BLaER1 treated with 17β-estradiol and CSF1 and Interleukin-3, amounts not matched to agents 10 nM and 100 nM (cell line): ENCODE data around the gene GRK6.

Source experiments
- H3K27ac ChIP-seq, 11 experiments: shearing (Covaris generic); formaldehyde crosslinking; 2 replicates each; pipeline ENCODE4 v1.8.1; 2022
- H3K27me3 ChIP-seq, 11 experiments: shearing (Covaris generic); formaldehyde crosslinking; 2 replicates each; pipeline ENCODE4 v1.8.1; 2022
- H3K36me3 ChIP-seq, 11 experiments: shearing (Covaris generic); formaldehyde crosslinking; 2 replicates each; pipeline ENCODE4 v1.8.1; 2022
- H3K4me1 ChIP-seq, 10 experiments: shearing (Covaris generic); formaldehyde crosslinking; 2 replicates each; pipeline ENCODE4 v1.8.1; 2022
- H3K4me2 ChIP-seq, 11 experiments: shearing (Covaris generic); formaldehyde crosslinking; 2 replicates each; pipeline ENCODE4 v1.8.1; 2022
- H3K4me3 ChIP-seq, 10 experiments: shearing (Covaris generic); formaldehyde crosslinking; 2 replicates each; pipeline ENCODE4 v1.8.1; 2022
- H3K9ac ChIP-seq, 11 experiments: shearing (Covaris generic); formaldehyde crosslinking; 2 replicates each; pipeline ENCODE4 v1.8.1; 2022
- H3K9me3 ChIP-seq, 11 experiments: shearing (Covaris generic); formaldehyde crosslinking; replicated peaks in 1 of 11; 2 replicates each; pipeline ENCODE4 v1.8.1; 2022
- H4K20me1 ChIP-seq, 11 experiments: shearing (Covaris generic); formaldehyde crosslinking; 2 replicates each; pipeline ENCODE4 v1.8.1; 2022
- Cebpa-rat ChIP-seq, 11 experiments: shearing (Covaris generic); IDR thresholded peaks; 2 replicates each; pipeline ENCODE4 v1.8.1; 2022

GRK6 gene

GRCh38 chr5:177431317-177432142 is 5.1 kb downstream of the GRK6 start:
- H4K20me1 ChIP-seq, result peaks cover 0 to 44% (median 13%) of the 10 kb centered on the region in 11 experiments; a peak in 11 of 22 replicates
- peak overlapping the region; percentile 95 to 99 (median 98) for H3K4me2 ChIP-seq
- peaks cover 43 to 68% (median 55%) of the 10 kb centered on the region in 11 experiments for H3K36me3 ChIP-seq
- peak overlapping the region in 9 of 10 experiments; percentile 30 to 99 (median 55); a peak in 16 of 20 replicates for H3K4me3 ChIP-seq
- no peaks in the 10 kb centered on the region for H3K27me3 ChIP-seq
- TF ChIP-seq Cebpa-rat (IDR thresholded peaks at IDR 0.05), result no peak
- peak overlapping the region; percentile 56 to 99 (median 99); a peak in 21 of 22 replicates for H3K27ac ChIP-seq
- H3K9ac ChIP-seq, result peak overlapping the region; percentile 62 to 99 (median 99); a peak in 21 of 22 replicates
- H3K9me3 ChIP-seq, result no peaks in the 10 kb centered on the region
- peaks cover 64 to 81% (median 76%) of the 10 kb centered on the region in 10 experiments for H3K4me1 ChIP-seq

- Histone ChIP-seq H3K4me2 (peak overlapping the region; percentile 95 to 99 (median 98)), H3K27ac (peak overlapping the region; percentile 56 to 99 (median 99); a peak in 21 of 22 replicates), H3K4me1 (peaks cover 64 to 79% (median 76%) of the 10 kb centered on the region in 10 experiments), H3K27me3 (no peaks in the 10 kb centered on the region), H3K9ac (peak overlapping the region; percentile 62 to 99 (median 99)), H3K36me3 (peaks cover 51 to 76% (median 62%) of the 10 kb centered on the region in 11 experiments), H4K20me1 (peaks cover 0 to 52% (median 16%) of the 10 kb centered on the region in 11 experiments; a peak in 14 of 22 replicates), H3K4me3 (peak overlapping the region in 9 of 10 experiments; percentile 18 to 99 (median 55); a peak in 16 of 20 replicates), H3K9me3 (no peaks in the 10 kb centered on the region)
- TF ChIP-seq Cebpa-rat (IDR thresholded peaks at IDR 0.05), result no peak
Measured at GRCh38 chr5:177432143-177432838, 5.8 kb downstream of the GRK6 start.

GRCh38 chr5:177432839-177433657 is 6.6 kb downstream of the GRK6 start:
- H4K20me1 ChIP-seq, result peaks cover 0 to 60% (median 19%) of the 10 kb centered on the region in 11 experiments; a peak in 15 of 22 replicates
- peak overlapping the region in 8 of 10 experiments; percentile 30 to 99 (median 56); a peak in 15 of 20 replicates for H3K4me3 ChIP-seq
- H3K27me3 ChIP-seq, result no peaks in the 10 kb centered on the region
- peak overlapping the region; percentile 62 to 99 (median 99) for H3K9ac ChIP-seq
- no peaks in the 10 kb centered on the region for H3K9me3 ChIP-seq
- H3K4me1 ChIP-seq, result peaks cover 64 to 80% (median 69%) of the 10 kb centered on the region in 10 experiments
- peak overlapping the region; percentile 56 to 99 (median 99); a peak in 21 of 22 replicates for H3K27ac ChIP-seq
- peaks cover 58 to 83% (median 70%) of the 10 kb centered on the region in 11 experiments for H3K36me3 ChIP-seq
- TF ChIP-seq Cebpa-rat (IDR thresholded peaks at IDR 0.05), result no peak
- H3K4me2 ChIP-seq, result peak overlapping the region; percentile 95 to 99 (median 98)

GRCh38 chr5:177433658-177434217 is 7.3 kb downstream of the GRK6 start:
- Histone ChIP-seq H3K27ac (peak overlapping the region in 10 of 11 experiments; percentile 59 to 99 (median 99); a peak in 20 of 22 replicates), H4K20me1 (peaks cover 0 to 67% (median 26%) of the 10 kb centered on the region in 11 experiments; a peak in 16 of 22 replicates), H3K27me3 (no peaks in the 10 kb centered on the region), H3K4me2 (peak overlapping the region; percentile 95 to 99 (median 98)), H3K4me3 (no peak overlapping the region; a peak in 1 of 20 replicates), H3K9ac (peak overlapping the region; percentile 34 to 99 (median 87); a peak in 18 of 22 replicates), H3K4me1 (peaks cover 57 to 73% (median 62%) of the 10 kb centered on the region in 10 experiments), H3K36me3 (peaks cover 65 to 90% (median 77%) of the 10 kb centered on the region in 11 experiments), H3K9me3 (no peaks in the 10 kb centered on the region)
- no peak for TF ChIP-seq Cebpa-rat (IDR thresholded peaks at IDR 0.05)

- Histone ChIP-seq H3K9ac (peak overlapping the region; percentile 34 to 99 (median 58); a peak in 18 of 22 replicates), H3K9me3 (no peaks in the 10 kb centered on the region), H3K27ac (peak overlapping the region in 10 of 11 experiments; percentile 53 to 99 (median 64); a peak in 20 of 22 replicates), H3K36me3 (peaks cover 70 to 97% (median 83%) of the 10 kb centered on the region in 11 experiments), H3K27me3 (no peaks in the 10 kb centered on the region), H4K20me1 (peaks cover 0 to 73% (median 28%) of the 10 kb centered on the region in 11 experiments; a peak in 17 of 22 replicates), H3K4me1 (peaks cover 52 to 69% (median 55%) of the 10 kb centered on the region in 10 experiments), H3K4me2 (peak overlapping the region; percentile 69 to 99 (median 97)), H3K4me3 (no peak overlapping the region)
- no peak for TF ChIP-seq Cebpa-rat (IDR thresholded peaks at IDR 0.05)
Measured at GRCh38 chr5:177434437-177434836, 8.0 kb downstream of the GRK6 start.

- Histone ChIP-seq H3K4me2 (peak overlapping the region in 2 of 11 experiments; percentile 98 to 99; a peak in 2 of 22 replicates), H4K20me1 (peaks cover 0 to 80% (median 35%) of the 10 kb centered on the region in 11 experiments; a peak in 17 of 22 replicates), H3K4me3 (no peak overlapping the region), H3K36me3 (peaks cover 76 to 100% (median 89%) of the 10 kb centered on the region in 11 experiments), H3K27ac (peak overlapping the region in 3 of 11 experiments; percentile 4 to 99 (median 99); a peak in 2 of 22 replicates), H3K27me3 (no peaks in the 10 kb centered on the region), H3K9ac (peak overlapping the region in 3 of 11 experiments; percentile 24 to 99 (median 99); a peak in 9 of 22 replicates), H3K9me3 (no peaks in the 10 kb centered on the region), H3K4me1 (peaks cover 46 to 69% (median 52%) of the 10 kb centered on the region in 10 experiments)
- no peak for TF ChIP-seq Cebpa-rat (IDR thresholded peaks at IDR 0.05)
Measured at GRCh38 chr5:177434942-177435738, 8.7 kb downstream of the GRK6 start.
